Measurements from ENCODE around the gene CNN2. TPM values are rescaled to one million over a fixed set of nuclear protein-coding genes. Genes with fewer than 3 reads are reported as not detected.

Gene CNN2
- total RNA-seq, 2 donors from 2014 or later, result 98.9 to 124 TPM

DNA sequence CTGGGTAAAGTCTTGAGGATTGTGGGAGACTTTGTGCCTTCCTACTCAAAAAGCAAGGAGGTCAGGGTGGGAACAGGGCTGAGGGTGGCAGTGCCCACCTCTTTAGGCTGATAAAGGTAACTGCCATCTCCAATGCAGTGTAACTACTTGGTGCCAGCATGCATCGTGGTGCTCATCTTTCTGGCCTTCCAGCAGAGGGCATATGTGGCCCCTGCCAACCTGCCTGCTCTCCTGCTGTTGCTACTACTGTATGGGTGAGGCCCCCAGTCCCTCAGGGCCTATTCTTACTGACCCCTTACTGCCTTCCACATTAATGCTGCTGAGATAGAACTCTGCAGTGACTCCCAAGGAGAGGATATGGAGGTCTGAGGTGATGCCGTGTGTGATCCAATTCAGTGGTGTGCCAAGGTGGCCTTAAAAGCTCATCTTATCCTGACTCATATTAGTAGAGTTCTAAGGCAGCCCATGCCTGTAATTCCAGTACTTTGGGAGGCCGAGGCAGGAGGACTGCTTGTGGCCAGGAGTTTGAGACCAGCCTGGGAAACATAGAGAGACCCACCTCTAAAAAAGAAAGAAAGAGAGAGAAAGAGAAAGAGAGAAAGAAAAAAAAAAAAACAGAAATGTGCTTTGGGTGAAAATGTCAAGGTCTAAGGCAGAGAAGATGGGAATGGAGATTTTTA, 30.9 kb downstream of the CNN2 start:
- peak in 1 of 2 donors; percentile 39 for DNase-seq
- H3K27me3 Mint-ChIP-seq (ENCODE audit: low read depth), result no peaks in the 10 kb centered on the region
- no peaks in the 10 kb centered on the region for H3K9me3 Mint-ChIP-seq
- no peak overlapping the region for H3K4me3 Mint-ChIP-seq
- H3K36me3 Mint-ChIP-seq (ENCODE audit: insufficient read depth in 2 of 2), result peaks cover 9 to 20% of the 10 kb centered on the region in 2 donors
- peaks cover 13% of the 10 kb centered on the region for H3K4me1 Mint-ChIP-seq (ENCODE audit: low read depth)
- peak overlapping the region; percentile 87 for H3K27ac Mint-ChIP-seq
- peak; percentile 68 to 70 for ATAC-seq (replicated peaks in 1 of 2)

DNA sequence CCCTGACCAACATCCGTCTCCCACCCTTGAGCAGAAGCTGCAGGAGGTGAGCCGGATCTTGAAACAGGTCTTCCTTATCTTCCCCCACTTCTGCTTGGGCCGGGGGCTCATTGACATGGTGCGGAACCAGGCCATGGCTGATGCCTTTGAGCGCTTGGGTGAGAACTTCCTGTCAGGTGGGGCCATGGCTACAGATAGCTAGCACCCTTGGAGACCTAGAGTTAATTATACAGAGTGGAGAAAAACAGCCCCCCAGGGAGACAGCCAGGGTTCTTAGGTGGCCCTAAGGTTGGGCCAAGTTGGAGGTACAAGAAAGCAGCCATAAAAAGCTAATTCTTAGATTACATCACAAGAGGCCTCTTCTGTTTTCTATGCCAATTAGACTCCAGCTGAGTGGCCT, 31.7 kb downstream of the CNN2 start:
- H3K36me3 Mint-ChIP-seq (ENCODE audit: insufficient read depth in 2 of 2), result peaks cover 9 to 20% of the 10 kb centered on the region in 2 donors
- H3K4me3 Mint-ChIP-seq, result no peak overlapping the region
- ATAC-seq (replicated peaks in 1 of 2) (no peak), DNase-seq (no peak)
- H3K27me3 Mint-ChIP-seq (ENCODE audit: low read depth), result no peaks in the 10 kb centered on the region
- peaks cover 13% of the 10 kb centered on the region for H3K4me1 Mint-ChIP-seq (ENCODE audit: low read depth)
- H3K27ac Mint-ChIP-seq, result no peak overlapping the region
- H3K9me3 Mint-ChIP-seq, result no peaks in the 10 kb centered on the region

GRCh38 chr19:1060689-1061088, 34.3 kb downstream of the CNN2 start:
- Mint-ChIP-seq H3K4me3 (no peak overlapping the region), H3K27me3 (ENCODE audit: low read depth) (no peaks in the 10 kb centered on the region), H3K36me3 (ENCODE audit: insufficient read depth in 2 of 2) (peaks cover 8 to 19% of the 10 kb centered on the region in 2 donors), H3K4me1 (ENCODE audit: low read depth) (peaks cover 28% of the 10 kb centered on the region), H3K27ac (no peak overlapping the region), H3K9me3 (no peaks in the 10 kb centered on the region)
- no peak for ATAC-seq (replicated peaks in 1 of 2)
- no peak for DNase-seq

DNA sequence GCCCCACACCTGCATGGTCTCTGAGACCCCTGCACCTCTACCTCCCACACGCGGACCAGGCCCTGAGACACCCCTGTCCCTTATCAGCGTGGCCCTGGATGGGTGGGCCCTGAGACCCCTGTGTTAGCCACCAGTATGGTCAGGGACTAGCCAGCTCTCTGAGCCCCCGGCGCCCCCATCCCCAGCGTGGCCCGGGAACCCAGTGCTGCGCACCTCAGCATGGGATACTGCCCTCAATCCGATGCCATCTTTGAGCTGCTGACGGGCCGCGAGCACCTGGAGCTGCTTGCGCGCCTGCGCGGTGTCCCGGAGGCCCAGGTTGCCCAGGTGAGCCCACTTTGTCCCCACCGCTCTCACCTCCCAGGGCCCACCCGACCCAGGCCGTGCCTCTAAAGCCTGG, 35.6 kb downstream of the CNN2 start:
- H3K36me3 Mint-ChIP-seq (ENCODE audit: insufficient read depth in 2 of 2), result peaks cover 3 to 10% of the 10 kb centered on the region in 2 donors
- no peaks in the 10 kb centered on the region for H3K27me3 Mint-ChIP-seq (ENCODE audit: low read depth)
- ATAC-seq (replicated peaks in 1 of 2) (no peak), DNase-seq (no peak)
- no peak overlapping the region for H3K27ac Mint-ChIP-seq
- no peaks in the 10 kb centered on the region for H3K9me3 Mint-ChIP-seq
- no peak overlapping the region for H3K4me3 Mint-ChIP-seq
- peaks cover 34% of the 10 kb centered on the region for H3K4me1 Mint-ChIP-seq (ENCODE audit: low read depth)

DNA sequence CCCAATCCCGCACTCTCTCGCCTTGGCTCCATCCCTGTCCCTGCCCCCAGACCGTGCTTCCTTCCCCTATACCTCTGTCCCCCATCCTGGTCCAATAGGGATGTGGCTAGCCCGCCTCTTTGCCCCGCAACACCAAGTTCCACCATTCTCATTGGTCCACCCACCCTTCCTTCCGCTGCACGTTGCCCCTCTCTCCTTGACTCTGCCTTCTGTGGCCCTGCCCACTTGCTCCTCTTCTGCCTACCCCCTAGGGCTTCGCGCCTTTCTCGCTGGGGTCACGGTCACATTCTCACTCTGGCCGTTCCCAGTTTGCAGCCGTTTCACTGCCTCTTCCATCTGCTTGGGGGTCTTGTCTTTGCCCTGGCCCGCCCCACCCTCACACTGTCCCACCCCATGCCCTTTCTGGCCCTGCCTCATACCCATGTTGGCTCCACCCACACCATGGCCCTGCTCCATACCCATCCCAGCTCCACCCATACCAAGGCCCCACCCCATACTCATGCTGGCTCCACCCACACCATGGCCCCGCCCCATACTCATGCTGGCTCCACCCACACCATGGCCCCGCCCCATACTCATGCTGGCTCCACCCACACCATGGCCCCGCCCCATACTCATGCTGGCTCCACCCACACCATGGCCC, 36.1 kb downstream of the CNN2 start:
- H3K4me3 Mint-ChIP-seq, result no peak overlapping the region
- peak in 1 of 2 donors; percentile 13 for ATAC-seq (replicated peaks in 1 of 2)
- DNase-seq, result peak in 1 of 2 donors; percentile 64
- H3K4me1 Mint-ChIP-seq (ENCODE audit: low read depth), result peaks cover 29% of the 10 kb centered on the region
- no peak overlapping the region for H3K27ac Mint-ChIP-seq
- peaks cover under 1 to 6% of the 10 kb centered on the region in 2 donors for H3K36me3 Mint-ChIP-seq (ENCODE audit: insufficient read depth in 2 of 2)
- no peaks in the 10 kb centered on the region for H3K9me3 Mint-ChIP-seq
- H3K27me3 Mint-ChIP-seq (ENCODE audit: low read depth), result no peaks in the 10 kb centered on the region

- ATAC-seq (replicated peaks in 1 of 2), result peak; percentile 21 to 29
- peak; percentile 74 to 80 for DNase-seq
- Mint-ChIP-seq H3K9me3 (no peaks in the 10 kb centered on the region), H3K4me3 (no peak overlapping the region), H3K27ac (no peak overlapping the region), H3K4me1 (ENCODE audit: low read depth) (peaks cover 23% of the 10 kb centered on the region), H3K36me3 (ENCODE audit: insufficient read depth in 2 of 2) (peaks cover 0 to 4% of the 10 kb centered on the region in 2 donors), H3K27me3 (ENCODE audit: low read depth) (no peaks in the 10 kb centered on the region)
Observed at GRCh38 chr19:1063030-1063908, 36.9 kb downstream of the CNN2 start.

DNA sequence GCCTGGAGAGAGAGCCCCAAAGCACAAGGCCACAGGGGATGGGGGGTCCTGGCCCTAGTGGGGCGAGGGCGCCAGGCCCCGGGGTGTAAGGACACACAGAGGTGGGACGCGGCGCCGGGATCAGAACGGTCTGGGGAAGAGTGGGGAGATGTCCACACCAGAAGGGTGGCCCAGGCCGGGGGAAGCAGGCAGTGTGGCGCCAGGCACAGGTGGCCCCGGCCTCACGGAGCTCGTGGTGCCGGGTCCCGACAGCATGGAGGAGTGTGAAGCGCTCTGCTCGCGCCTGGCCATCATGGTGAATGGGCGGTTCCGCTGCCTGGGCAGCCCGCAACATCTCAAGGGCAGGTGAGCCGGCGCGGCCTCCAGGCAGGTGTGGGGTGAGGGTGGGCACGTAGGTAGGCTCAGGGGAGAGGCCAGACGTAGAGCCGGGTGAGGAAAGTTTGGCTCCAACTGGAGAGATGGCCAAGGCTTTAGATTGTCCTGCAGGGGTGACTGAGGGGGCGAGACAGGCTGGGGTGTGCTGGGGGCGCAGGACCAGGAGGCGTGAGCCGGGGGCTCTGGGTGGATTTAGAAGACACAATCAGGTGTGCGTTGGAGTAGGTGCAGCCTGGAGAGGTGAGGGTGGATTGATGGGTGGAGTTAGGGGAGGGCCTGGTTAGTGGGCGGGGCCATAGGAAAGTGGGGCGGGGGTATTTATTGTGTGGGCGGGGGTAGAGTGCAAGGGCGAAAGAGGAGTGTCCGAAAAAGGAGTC, 37.7 kb downstream of the CNN2 start:
- Mint-ChIP-seq H3K4me3 (no peak overlapping the region), H3K27ac (no peak overlapping the region), H3K36me3 (ENCODE audit: insufficient read depth in 2 of 2) (peaks cover 5 to 9% of the 10 kb centered on the region in 2 donors), H3K4me1 (ENCODE audit: low read depth) (peaks cover 28% of the 10 kb centered on the region), H3K27me3 (ENCODE audit: low read depth) (no peaks in the 10 kb centered on the region), H3K9me3 (no peaks in the 10 kb centered on the region)
- no peak for DNase-seq
- no peak for ATAC-seq (replicated peaks in 1 of 2)

- Mint-ChIP-seq H3K27me3 (ENCODE audit: low read depth) (no peaks in the 10 kb centered on the region), H3K9me3 (no peaks in the 10 kb centered on the region), H3K36me3 (ENCODE audit: insufficient read depth in 2 of 2) (peaks cover 9% of the 10 kb centered on the region in 2 donors), H3K4me1 (ENCODE audit: low read depth) (peaks cover 37% of the 10 kb centered on the region), H3K27ac (no peak overlapping the region), H3K4me3 (peak overlapping the region; percentile 13 to 78)
- ATAC-seq (replicated peaks in 1 of 2) (peak; percentile 33 to 38), DNase-seq (peak; percentile 79 to 82)
Observed at GRCh38 chr19:1064661-1065605, 38.5 kb downstream of the CNN2 start.

DNA sequence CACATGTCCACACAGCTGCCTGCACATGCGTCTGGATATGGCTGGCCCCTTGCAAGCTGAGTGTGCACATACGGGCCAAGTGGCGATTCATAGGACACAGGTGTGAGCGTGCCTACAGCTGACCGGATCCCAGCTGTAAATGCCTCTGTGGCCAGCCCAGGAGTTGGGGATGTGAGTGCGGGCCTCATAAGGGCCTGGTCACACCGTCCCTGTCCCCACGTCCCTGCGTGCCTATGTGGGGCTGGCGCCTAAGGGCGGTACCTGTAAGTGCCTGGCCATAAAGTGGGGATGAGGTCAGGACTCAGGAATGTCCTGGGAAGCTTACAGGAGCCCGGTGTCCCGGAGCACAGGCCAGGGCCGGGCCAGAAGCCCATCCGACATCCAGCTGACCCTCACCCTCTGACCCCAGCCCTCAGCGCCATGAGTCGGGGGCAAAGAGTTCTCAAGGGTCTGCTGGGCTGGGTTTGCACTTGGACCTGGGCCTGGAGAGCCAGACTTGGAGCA, 39.2 kb downstream of the CNN2 start:
- Mint-ChIP-seq H3K27me3 (ENCODE audit: low read depth) (no peaks in the 10 kb centered on the region), H3K9me3 (no peaks in the 10 kb centered on the region), H3K27ac (no peak overlapping the region), H3K36me3 (ENCODE audit: insufficient read depth in 2 of 2) (peaks cover 9 to 12% of the 10 kb centered on the region in 2 donors), H3K4me3 (peak overlapping the region; percentile 25 to 78), H3K4me1 (ENCODE audit: low read depth) (peaks cover 39% of the 10 kb centered on the region)
- DNase-seq (no peak), ATAC-seq (replicated peaks in 1 of 2) (no peak)

GRCh38 chr19:1066251-1066747, 39.9 kb downstream of the CNN2 start:
- H3K9me3 Mint-ChIP-seq, result no peaks in the 10 kb centered on the region
- no peaks in the 10 kb centered on the region for H3K27me3 Mint-ChIP-seq (ENCODE audit: low read depth)
- ATAC-seq (replicated peaks in 1 of 2) (no peak), DNase-seq (no peak)
- peaks cover 39% of the 10 kb centered on the region for H3K4me1 Mint-ChIP-seq (ENCODE audit: low read depth)
- H3K27ac Mint-ChIP-seq, result no peak overlapping the region
- H3K36me3 Mint-ChIP-seq (ENCODE audit: insufficient read depth in 2 of 2), result peaks cover 9 to 12% of the 10 kb centered on the region in 2 donors
- peak overlapping the region; percentile 72 to 78 for H3K4me3 Mint-ChIP-seq

DNA sequence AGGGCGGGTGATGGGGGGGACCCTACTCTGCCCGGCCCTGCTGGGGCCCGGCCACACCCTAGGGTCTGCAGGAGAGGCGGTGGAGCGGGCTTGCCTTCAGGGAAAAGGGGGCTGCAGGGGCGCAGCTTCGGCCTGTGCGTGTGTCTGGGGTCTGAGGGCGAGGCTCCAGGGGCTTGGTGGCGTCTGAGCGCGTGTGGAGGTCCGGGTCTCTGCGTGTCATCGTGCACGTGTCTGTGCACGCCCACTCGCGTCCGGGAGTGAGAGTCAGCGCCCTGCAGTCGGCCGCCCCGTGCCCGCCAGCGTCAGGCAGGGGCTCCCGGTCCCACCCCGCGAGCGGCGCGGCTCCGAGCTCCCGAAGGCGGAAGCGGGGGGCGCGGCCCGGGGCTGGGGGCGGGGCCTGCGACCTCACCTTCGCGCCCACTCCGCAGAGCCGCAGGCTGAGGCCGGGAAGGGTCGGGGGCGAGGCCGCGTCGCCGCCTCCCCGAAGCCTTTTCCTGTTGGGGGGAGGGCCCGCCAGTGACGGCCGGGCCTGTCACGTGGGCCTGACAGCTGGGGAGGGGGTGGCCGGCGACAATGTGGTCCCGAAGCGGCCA, 40.4 kb downstream of the CNN2 start, which contains the start of gene ARHGAP45:
TSS of gene ARHGAP45 (plus strand) at position 420 of the 593 bp plus-strand sequence. CDS start 239 bp downstream, outside the sequence.
- DNase-seq (peak; percentile 86 to 88), ATAC-seq (replicated peaks in 1 of 2) (peak; percentile 63 to 69)
- Mint-ChIP-seq H3K4me1 (ENCODE audit: low read depth) (peaks cover 42% of the 10 kb centered on the region), H3K36me3 (ENCODE audit: insufficient read depth in 2 of 2) (peaks cover 12 to 15% of the 10 kb centered on the region in 2 donors), H3K27ac (peak within 1 kb of the TSS; percentile 50), H3K4me3 (peak within 1 kb of the TSS; percentile 93 to 97), H3K9me3 (no peaks in the 10 kb centered on the region), H3K27me3 (ENCODE audit: low read depth) (no peaks in the 10 kb centered on the region)
